ENCODE data around the gene SELENOM. TPM values are rescaled to one million over a fixed set of nuclear protein-coding genes. Genes with fewer than 3 reads are reported as not detected.

The SELENOM gene
- total and polyA plus RNA-seq, 2 of the 8 experiments (the other 6 are each of a cell fraction or from before 2014, with no cell fraction given): 22.7 to 40.0 TPM

GRCh38 chr22:31086703-31087330 lies 20.6 kb downstream of the SELENOM start:
- Histone ChIP-seq H3K9ac (replicated peaks in 1 of 4; ENCODE audit: extremely low read depth in 1 of 4, low read depth in 3 of 4, low read length in 3 of 4) (no peak overlapping the region), H2BK15ac (ENCODE audit: low read length) (no peak overlapping the region), H4K8ac (ENCODE audit: extremely low read depth, insufficient read depth, low read length) (no peak overlapping the region), H3K56ac (replicated peaks; ENCODE audit: insufficient read length, low read depth, low read length) (no peak overlapping the region), H3K36me3 (ENCODE audit: control insufficient read depth in 2 of 4, insufficient read depth in 4 of 4, low read length in 3 of 4) (no peaks in the 10 kb centered on the region), H4K20me1 (replicated peaks in 1 of 2; ENCODE audit: control insufficient read depth in 1 of 2, insufficient read depth in 2 of 2, low read length in 2 of 2) (peaks cover 3 to 6% of the 10 kb centered on the region in 2 experiments), H3K14ac (ENCODE audit: insufficient read length) (no peak overlapping the region), H3K9me3 (ENCODE audit: insufficient read depth in 2 of 2, low read depth in 1 of 2, low read length in 1 of 2) (no peaks in the 10 kb centered on the region), H3K4me3 (ENCODE audit: extremely low read depth in 1 of 4, insufficient read depth in 2 of 4, low read depth in 3 of 4, low read length in 4 of 4) (no peak overlapping the region), H3K27me3 (replicated peaks in 1 of 4; ENCODE audit: control insufficient read depth in 3 of 4, extremely low read depth in 1 of 4, insufficient read depth in 3 of 4, low read length in 3 of 4) (peaks cover 0 to 2% (median under 1%) of the 10 kb centered on the region in 4 experiments; a peak in 3 of 7 replicates), H3K4ac (replicated peaks; ENCODE audit: insufficient read length, low read depth, low read length) (no peak overlapping the region), H3K4me2 (ENCODE audit: insufficient read depth in 1 of 2, low read depth in 2 of 2, low read length in 2 of 2) (no peak overlapping the region), H2BK120ac (replicated peaks; ENCODE audit: low read depth, low read length) (no peak overlapping the region), H3K23ac (ENCODE audit: insufficient read length) (no peak overlapping the region), H3K18ac (ENCODE audit: extremely low read depth, low read length) (no peak overlapping the region), H2BK20ac (ENCODE audit: low read length) (no peak overlapping the region), H3K79me1 (ENCODE audit: low read depth, low read length) (no peaks in the 10 kb centered on the region; the same call in 1 of the 2 replicates), H2AK5ac (ENCODE audit: low read depth, low read length) (no peak overlapping the region), H3K79me2 (ENCODE audit: control insufficient read depth in 1 of 2, insufficient read depth in 2 of 2, low read length in 2 of 2) (peaks cover 0 to 9% of the 10 kb centered on the region in 2 experiments; a peak in 1 of 4 replicates), H3K23me2 (ENCODE audit: low read depth, low read length) (peaks cover 8% of the 10 kb centered on the region), H2BK5ac (ENCODE audit: low read depth, low read length) (no peak overlapping the region), H4K91ac (replicated peaks; ENCODE audit: insufficient read length, low read length) (no peak overlapping the region), H4K5ac (ENCODE audit: insufficient read length, low read depth, low read length) (no peak overlapping the region), H3K4me1 (replicated peaks in 1 of 4; ENCODE audit: control insufficient read depth in 3 of 4, insufficient read depth in 4 of 4, low read length in 3 of 4) (peaks cover 0 to 24% (median 16%) of the 10 kb centered on the region in 4 experiments; a peak in 6 of 7 replicates), H3K27ac (ENCODE audit: low read depth, low read length) (no peak overlapping the region), H2AFZ (ENCODE audit: low read length) (no peak overlapping the region), H2BK12ac (ENCODE audit: low read depth, low read length) (no peak overlapping the region)
- FAIRE-seq: no peak
- DNase-seq (ENCODE audit: low read depth in 1 of 2, low spot score in 2 of 2): no peak
- ChIA-PET CTCF (ENCODE audit: partially characterized antibody) (interaction anchor here (0.6 to 13.3 kb wide), 8 partner anchors 11 to 323 kb away, joined by 3 to 207 read pairs (median 16); partner anchors contain the start of genes MORC2, PLA2G3 and TUG1), POLR2A (ENCODE audit: partially characterized antibody) (interaction anchor here (1.0 to 12.2 kb wide), 5 partner anchors 9 to 117 kb away, joined by 3 to 220 read pairs (median 25); partner anchors contain the start of genes MORC2, SELENOM and TUG1)
- TF ChIP-seq CEBPB (IDR thresholded peaks at IDR 0.05; ENCODE audit: low read depth, low read length): no peak
- no peak for TF ChIP-seq RXRA (IDR thresholded peaks at IDR 0.05; ENCODE audit: insufficient read depth, low read depth, low read length)
- TF ChIP-seq SIN3A (conservative IDR thresholded peaks at IDR 0.05 in 1 of 2, IDR thresholded peaks at IDR 0.05 in 1 of 2; ENCODE audit: low read depth in 1 of 2, low read length in 2 of 2): no peak
- WGBS, 2 experiments (ENCODE audit: extremely low coverage in 1 of 2, insufficient coverage in 1 of 2, insufficient read length in 1 of 2, insufficient replicate concordance in 2 of 2, low coverage in 1 of 2, low lambda C conversion rate in 2 of 2, missing lambda C conversion rate in 1 of 2): 93% methylated on average over 8 of the region's 8 CpGs; no CpG with 5 or more reads in 1 of the 2 experiments
